Fibroblast of lung (primary cell): ENCODE data around the gene TSHZ1. TPM values are rescaled to one million over a fixed set of nuclear protein-coding genes. Genes with fewer than 3 reads are reported as not detected.

Experiments
- DNase-seq, 2 donors: peaks; one replicate each; pipeline versions ENCODE4 v3.0.0 to v3.0.0-alpha.2; 2010; ENCODE audit warnings: low read depth in 2 of 2
- H2AFZ ChIP-seq: 2 replicates; pipeline ENCODE4 v1.5.1; 2012; ENCODE audit warnings: low read length, control low read depth, inconsistent platforms
- H3K27ac ChIP-seq: 2 replicates; pipeline ENCODE4 v1.5.1; 2011; ENCODE audit warnings: low read length, control low read depth; ENCODE audit not compliant: insufficient read depth
- H3K27me3 ChIP-seq: 2 replicates; pipeline ENCODE4 v1.5.1; 2011; ENCODE audit warnings: mild to moderate bottlenecking, low read length; ENCODE audit not compliant: control insufficient read depth, insufficient read depth
- H3K36me3 ChIP-seq: 2 replicates; pipeline ENCODE4 v1.5.1; 2011; ENCODE audit warnings: low read length; ENCODE audit not compliant: control insufficient read depth, insufficient read depth
- H3K4me1 ChIP-seq: 2 replicates; pipeline ENCODE4 v1.5.1; 2011; ENCODE audit warnings: low read length; ENCODE audit not compliant: control insufficient read depth, insufficient read depth; ENCODE audit errors: extremely low read depth
- H3K4me2 ChIP-seq: 2 replicates; pipeline ENCODE4 v1.5.1; 2011; ENCODE audit warnings: low read length, control low read depth; ENCODE audit not compliant: insufficient read depth; ENCODE audit errors: extremely low read depth
- H3K4me3 ChIP-seq, 4 experiments: fragments of 200-600 bp in 1 of 4; sonication (generic) in 1 of 4; replicated peaks in 1 of 4; 2 replicates each; pipeline ENCODE4 v1.5.1; 2011 to 2016; ENCODE audit warnings: low read length in 4 of 4, low read depth in 3 of 4, mild to moderate bottlenecking in 3 of 4, control low read depth in 2 of 4, inconsistent platforms in 1 of 4, mixed read lengths in 1 of 4; ENCODE audit not compliant: insufficient read depth in 1 of 4; ENCODE audit errors: control extremely low read depth in 1 of 4
- H3K79me2 ChIP-seq: 2 replicates; pipeline ENCODE4 v1.5.1; 2012; ENCODE audit warnings: mild to moderate bottlenecking, low read length, inconsistent platforms; ENCODE audit not compliant: control insufficient read depth, insufficient read depth
- H3K9ac ChIP-seq: 2 replicates; pipeline ENCODE4 v1.5.1; 2011; ENCODE audit warnings: mild to moderate bottlenecking, low read length, control low read depth; ENCODE audit not compliant: insufficient read depth
- H3K9me3 ChIP-seq: 2 replicates; pipeline ENCODE4 v1.5.1; 2012; ENCODE audit warnings: low read depth, low read length; ENCODE audit not compliant: control insufficient read depth, insufficient read depth
- H4K20me1 ChIP-seq: 2 replicates; pipeline ENCODE4 v1.5.1; 2011; ENCODE audit warnings: low read length; ENCODE audit not compliant: control insufficient read depth, insufficient read depth; ENCODE audit errors: extremely low read depth
- EZH2 ChIP-seq: IDR thresholded peaks from 2 replicates; pipeline ENCODE4 v1.5.1; 2012; ENCODE audit warnings: low read length, control low read depth, mild to moderate bottlenecking; ENCODE audit errors: missing control alignments
- polyA plus RNA-seq, 2 donors: library from polyadenylated mRNA; depleted of rRNA in 1 of 2; stranded (reverse) in 1 of 2; unstranded in 1 of 2; fragments of >200 nt; gene quantifications; 2 replicates each; pipeline ENCODE4 v1.2.1, GENCODE V29; 2011 to 2012; ENCODE audit warnings: missing spikeins in 1 of 2
- total RNA-seq: library from RNA; depleted of rRNA; stranded (reverse); fragments of >200 nt; gene quantifications from 2 replicates; pipeline ENCODE4 v1.2.1, GENCODE V29; 2014
- TF ChIP-seq, protein P1 (sequence below), 2 donors: IDR thresholded peaks in 1 of 2; conservative IDR thresholded peaks in 1 of 2; 1 replicate in 1 of 2; 2 replicates in 1 of 2; pipeline ENCODE4 v1.5.1; 2011 to 2012; ENCODE audit warnings: low read length in 2 of 2, control low read depth in 1 of 2, inconsistent platforms in 1 of 2, low read depth in 1 of 2, mild to moderate bottlenecking in 1 of 2

TSHZ1 gene
- total and polyA plus RNA-seq, 2 donors (not counting 1 experiment from before 2014, with no cell fraction given), result 4.3 TPM

- H3K4me3 ChIP-seq, result no peak overlapping the region
- H3K27ac ChIP-seq, result no peak overlapping the region
- peaks cover 6% of the 10 kb centered on the region for H3K79me2 ChIP-seq
- DNase-seq, result no peak
- H3K27me3 ChIP-seq, result no peaks in the 10 kb centered on the region
- H3K4me2 ChIP-seq, result no peak overlapping the region
- no peaks in the 10 kb centered on the region for H4K20me1 ChIP-seq
- no peak overlapping the region for H3K9ac ChIP-seq
- peaks cover 5% of the 10 kb centered on the region for H3K4me1 ChIP-seq
- no peak overlapping the region for H2AFZ ChIP-seq
- TF ChIP-seq EZH2, result no peak
- TF ChIP-seq, protein P1, sequence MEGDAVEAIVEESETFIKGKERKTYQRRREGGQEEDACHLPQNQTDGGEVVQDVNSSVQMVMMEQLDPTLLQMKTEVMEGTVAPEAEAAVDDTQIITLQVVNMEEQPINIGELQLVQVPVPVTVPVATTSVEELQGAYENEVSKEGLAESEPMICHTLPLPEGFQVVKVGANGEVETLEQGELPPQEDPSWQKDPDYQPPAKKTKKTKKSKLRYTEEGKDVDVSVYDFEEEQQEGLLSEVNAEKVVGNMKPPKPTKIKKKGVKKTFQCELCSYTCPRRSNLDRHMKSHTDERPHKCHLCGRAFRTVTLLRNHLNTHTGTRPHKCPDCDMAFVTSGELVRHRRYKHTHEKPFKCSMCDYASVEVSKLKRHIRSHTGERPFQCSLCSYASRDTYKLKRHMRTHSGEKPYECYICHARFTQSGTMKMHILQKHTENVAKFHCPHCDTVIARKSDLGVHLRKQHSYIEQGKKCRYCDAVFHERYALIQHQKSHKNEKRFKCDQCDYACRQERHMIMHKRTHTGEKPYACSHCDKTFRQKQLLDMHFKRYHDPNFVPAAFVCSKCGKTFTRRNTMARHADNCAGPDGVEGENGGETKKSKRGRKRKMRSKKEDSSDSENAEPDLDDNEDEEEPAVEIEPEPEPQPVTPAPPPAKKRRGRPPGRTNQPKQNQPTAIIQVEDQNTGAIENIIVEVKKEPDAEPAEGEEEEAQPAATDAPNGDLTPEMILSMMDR (conservative IDR thresholded peaks at IDR 0.05 in 1 of 2, IDR thresholded peaks at IDR 0.05 in 1 of 2; ENCODE audit: low read depth in 1 of 2, low read length in 2 of 2), result no peak
- no peaks in the 10 kb centered on the region for H3K9me3 ChIP-seq
- no peaks in the 10 kb centered on the region for H3K36me3 ChIP-seq
Observed at GRCh38 chr18:75221397-75221796, 10.8 kb downstream of the TSHZ1 start.

GRCh38 chr18:75221897-75222296, 11.3 kb downstream of the TSHZ1 start:
- no peak for DNase-seq
- Histone ChIP-seq H3K4me2 (no peak overlapping the region), H3K79me2 (peaks cover 4% of the 10 kb centered on the region)

DNA sequence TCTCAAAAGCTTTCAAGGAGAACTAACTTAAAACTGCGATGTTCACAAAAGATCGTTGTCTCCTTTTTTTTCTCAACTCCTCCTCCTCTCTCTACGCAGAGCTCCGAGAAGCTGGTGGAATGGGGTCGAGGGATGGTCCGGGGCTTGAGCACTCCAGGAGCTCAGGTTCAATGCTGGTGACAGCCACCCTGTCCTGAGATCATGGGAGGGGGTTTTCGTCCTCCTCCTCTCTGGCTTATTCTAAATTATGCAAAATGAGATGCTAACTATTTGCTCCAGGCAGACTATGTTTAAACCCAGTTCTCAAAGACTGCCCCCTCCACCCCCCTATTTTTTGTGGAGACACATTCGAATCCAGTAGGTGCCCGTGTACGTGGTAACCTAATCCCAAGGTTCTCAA, 11.8 kb downstream of the TSHZ1 start:
- H3K79me2 ChIP-seq, result peaks cover 4% of the 10 kb centered on the region
- no peak overlapping the region for H2AFZ ChIP-seq
- H3K4me1 ChIP-seq, result peaks cover 7% of the 10 kb centered on the region
- no peak overlapping the region for H3K4me2 ChIP-seq
- no peaks in the 10 kb centered on the region for H3K36me3 ChIP-seq
- H3K9me3 ChIP-seq, result no peaks in the 10 kb centered on the region
- H4K20me1 ChIP-seq, result no peaks in the 10 kb centered on the region
- H3K9ac ChIP-seq, result no peak overlapping the region
- H3K4me3 ChIP-seq, result no peak overlapping the region
- H3K27ac ChIP-seq, result no peak overlapping the region
- TF ChIP-seq, protein P1 (conservative IDR thresholded peaks at IDR 0.05 in 1 of 2, IDR thresholded peaks at IDR 0.05 in 1 of 2; ENCODE audit: low read depth in 1 of 2, low read length in 2 of 2), result no peak
- TF ChIP-seq EZH2, result no peak
- no peak for DNase-seq
- H3K27me3 ChIP-seq, result no peaks in the 10 kb centered on the region

More at GRCh38 chr18:75221897-75222296, 11.3 kb downstream of the TSHZ1 start:
- no peak overlapping the region for H2AFZ ChIP-seq
- no peak overlapping the region for H3K27ac ChIP-seq
- no peaks in the 10 kb centered on the region for H3K36me3 ChIP-seq
- no peaks in the 10 kb centered on the region for H4K20me1 ChIP-seq
- no peak overlapping the region for H3K9ac ChIP-seq
- H3K4me3 ChIP-seq, result no peak overlapping the region
- H3K9me3 ChIP-seq, result no peaks in the 10 kb centered on the region
- TF ChIP-seq, protein P1 (conservative IDR thresholded peaks at IDR 0.05 in 1 of 2, IDR thresholded peaks at IDR 0.05 in 1 of 2; ENCODE audit: low read depth in 1 of 2, low read length in 2 of 2), result no peak
- no peak for TF ChIP-seq EZH2
- H3K4me1 ChIP-seq, result peaks cover 6% of the 10 kb centered on the region
- no peaks in the 10 kb centered on the region for H3K27me3 ChIP-seq
